Adrenal gland (tissue), 5 donors: ENCODE measurements around the gene APOD.
"Not testable (repeated sequence)": the region's sequence is repeated elsewhere in the genome, so short reads cannot be mapped to it uniquely, and the experiment has no call there.

Experiments used
- POLR2A ChIP-seq, 2 donors: fragments of 450-650 bp; IDR thresholded peaks; one replicate each; pipeline ENCODE4 v1.6.1; 2017; ENCODE audit warnings: antibody characterized with exemption in 2 of 2, mild to moderate bottlenecking in 2 of 2, moderate library complexity in 1 of 2
- TF ChIP-seq, protein P1 (sequence below), 6 experiments: fragments of 450-650 bp in 4 of 6; fragments of 200-600 bp in 2 of 6; sonication (generic) in 1 of 6; IDR thresholded peaks; 1 replicate in 5 of 6; 2 replicates in 1 of 6; pipeline versions ENCODE4 v1.5.1 to v1.8.0; 2016 to 2021; ENCODE audit warnings: antibody characterized with exemption in 6 of 6, mild to moderate bottlenecking in 2 of 6, moderate library complexity in 1 of 6
- donor health status: DM: no; HTN: no; CAD: no.

GRCh38 chr3:195622523-195623170 lies 38.9 kb upstream of the APOD start:
- TF ChIP-seq, protein P1, sequence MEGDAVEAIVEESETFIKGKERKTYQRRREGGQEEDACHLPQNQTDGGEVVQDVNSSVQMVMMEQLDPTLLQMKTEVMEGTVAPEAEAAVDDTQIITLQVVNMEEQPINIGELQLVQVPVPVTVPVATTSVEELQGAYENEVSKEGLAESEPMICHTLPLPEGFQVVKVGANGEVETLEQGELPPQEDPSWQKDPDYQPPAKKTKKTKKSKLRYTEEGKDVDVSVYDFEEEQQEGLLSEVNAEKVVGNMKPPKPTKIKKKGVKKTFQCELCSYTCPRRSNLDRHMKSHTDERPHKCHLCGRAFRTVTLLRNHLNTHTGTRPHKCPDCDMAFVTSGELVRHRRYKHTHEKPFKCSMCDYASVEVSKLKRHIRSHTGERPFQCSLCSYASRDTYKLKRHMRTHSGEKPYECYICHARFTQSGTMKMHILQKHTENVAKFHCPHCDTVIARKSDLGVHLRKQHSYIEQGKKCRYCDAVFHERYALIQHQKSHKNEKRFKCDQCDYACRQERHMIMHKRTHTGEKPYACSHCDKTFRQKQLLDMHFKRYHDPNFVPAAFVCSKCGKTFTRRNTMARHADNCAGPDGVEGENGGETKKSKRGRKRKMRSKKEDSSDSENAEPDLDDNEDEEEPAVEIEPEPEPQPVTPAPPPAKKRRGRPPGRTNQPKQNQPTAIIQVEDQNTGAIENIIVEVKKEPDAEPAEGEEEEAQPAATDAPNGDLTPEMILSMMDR (IDR thresholded peaks at IDR 0.05), result not testable (repeated sequence)
- not testable (repeated sequence) for TF ChIP-seq POLR2A (IDR thresholded peaks at IDR 0.05)
